Femur (tissue), 1 donor: ENCODE measurements around the gene KIRREL3.

Experiments
- DNase-seq: peaks from one replicate; pipeline ENCODE4 v3.0.0-alpha.2; 2017

KIRREL3 gene

GRCh38 chr11:126658306-126659056 is 342.1 kb downstream of the KIRREL3 start:
- no peak for DNase-seq

DNA sequence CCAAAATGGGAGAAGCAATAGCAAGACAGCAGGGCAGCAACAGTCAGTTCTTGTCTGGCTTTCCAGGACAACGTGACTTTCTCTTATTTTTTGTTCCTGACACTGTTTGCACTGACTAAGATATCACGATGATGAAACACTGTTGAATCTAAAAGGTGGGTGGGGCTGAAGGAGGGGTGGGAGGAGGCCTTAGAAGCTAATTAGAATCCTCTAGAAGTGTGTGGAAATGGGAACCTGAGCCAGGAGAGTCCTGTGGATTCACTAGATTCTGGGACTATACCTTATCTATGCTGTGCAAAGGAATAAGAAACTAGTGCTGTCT is 344.8 kb downstream of the KIRREL3 start:
- DNase-seq = no peak

GRCh38 chr11:126654886-126655806 is 345.4 kb downstream of the KIRREL3 start:
- no peak for DNase-seq

DNA sequence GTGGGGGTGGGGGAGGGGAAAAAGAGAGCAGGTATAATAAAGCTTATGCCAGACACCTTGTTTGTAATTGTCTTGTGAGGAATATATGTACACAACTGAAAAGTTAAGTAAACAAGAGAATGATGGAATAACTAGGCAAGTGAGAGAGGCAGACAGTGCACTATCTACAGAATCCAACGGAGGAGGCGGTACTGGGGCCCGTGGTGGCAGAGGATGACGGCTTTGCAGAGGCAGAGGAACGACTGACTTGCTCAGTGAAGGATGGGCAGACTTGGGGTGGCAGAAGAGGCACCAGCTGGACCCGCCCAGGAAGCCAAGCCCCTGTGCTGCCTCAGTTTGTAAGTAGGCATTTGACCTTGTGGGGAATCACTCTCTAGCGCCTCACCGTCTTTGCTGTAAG is 347.5 kb downstream of the KIRREL3 start:
- no peak for DNase-seq

- DNase-seq = no peak
Measured at GRCh38 chr11:126647735-126648134, 352.8 kb downstream of the KIRREL3 start.

DNA sequence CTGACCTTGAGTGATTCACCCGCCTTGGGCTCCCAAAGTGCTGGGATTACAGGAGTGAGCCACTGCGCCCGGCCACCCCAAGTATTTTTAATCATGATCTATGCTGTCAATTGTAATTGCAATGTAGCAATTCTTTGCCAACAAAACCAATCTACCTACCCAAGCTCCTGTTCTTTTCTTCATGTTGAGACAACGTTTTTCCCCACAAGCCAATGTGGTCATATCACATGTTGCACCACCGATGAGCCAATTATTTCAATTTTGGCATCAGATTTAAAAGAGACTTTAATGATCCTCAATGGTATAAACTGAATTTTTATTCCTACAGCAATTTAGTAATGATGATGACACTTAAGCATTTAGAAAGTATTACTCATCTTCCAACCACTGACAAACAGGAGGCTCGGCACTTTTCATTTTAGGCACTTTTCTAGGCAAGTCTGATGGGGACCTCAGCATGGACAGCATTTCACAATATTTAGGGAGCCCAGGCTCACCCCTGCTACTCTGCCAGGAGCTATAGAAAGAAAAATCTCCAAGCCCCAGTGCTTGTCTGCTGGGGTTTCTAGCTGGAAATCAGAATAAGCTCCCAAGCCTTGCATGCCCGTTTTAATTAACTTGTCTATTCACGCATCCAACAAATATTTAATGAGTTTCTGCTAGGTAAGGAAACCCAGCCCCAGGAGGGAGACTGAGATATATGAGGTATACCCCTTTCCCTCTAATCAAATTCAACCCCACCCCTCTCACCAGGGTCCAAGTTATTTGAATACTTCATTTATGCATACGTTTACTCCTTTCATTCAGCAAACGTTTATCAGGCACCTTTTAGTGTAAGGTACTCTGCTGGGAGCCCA is 353.6 kb downstream of the KIRREL3 start:
- DNase-seq = no peak

DNA sequence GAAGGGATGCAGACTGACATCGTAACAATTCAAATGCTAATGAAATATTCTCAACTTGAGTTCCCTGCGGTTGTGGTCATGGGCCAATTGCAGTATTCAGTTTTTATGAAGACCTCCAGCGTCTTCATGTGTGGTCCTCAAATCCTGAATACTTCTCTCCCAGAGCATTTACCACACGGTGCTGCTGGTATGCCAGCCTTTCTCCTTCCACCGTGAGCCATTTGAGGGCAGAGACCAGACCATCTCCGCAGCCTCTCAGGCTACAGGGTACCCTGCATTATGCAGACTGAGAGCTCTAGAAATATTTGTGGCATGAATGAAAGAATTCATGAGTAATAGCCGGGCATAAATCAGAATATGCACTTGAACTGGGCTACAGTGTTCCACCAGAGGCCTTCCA is 355.4 kb downstream of the KIRREL3 start:
- no peak for DNase-seq

DNA sequence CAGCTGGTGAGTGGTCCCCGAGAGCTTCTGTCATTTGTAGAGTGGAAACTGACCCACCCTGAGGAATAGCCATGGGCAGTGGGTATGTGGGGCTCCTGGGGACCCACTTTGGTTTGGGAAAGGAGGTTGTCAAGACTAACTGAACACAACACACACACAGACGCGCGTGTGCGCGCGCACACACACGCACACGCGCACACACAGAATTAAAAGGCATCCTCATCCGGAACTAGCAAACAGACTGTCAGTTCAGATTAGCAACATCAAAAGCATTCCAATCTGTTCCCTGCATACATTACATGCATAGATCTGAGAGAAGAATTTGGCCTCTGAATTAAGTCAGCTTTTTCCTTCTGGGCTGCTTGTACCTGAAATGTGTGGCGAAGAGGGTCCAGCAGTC is 360.4 kb downstream of the KIRREL3 start:
- no peak for DNase-seq

GRCh38 chr11:126639692-126640091 is 360.9 kb downstream of the KIRREL3 start:
- no peak for DNase-seq

DNA sequence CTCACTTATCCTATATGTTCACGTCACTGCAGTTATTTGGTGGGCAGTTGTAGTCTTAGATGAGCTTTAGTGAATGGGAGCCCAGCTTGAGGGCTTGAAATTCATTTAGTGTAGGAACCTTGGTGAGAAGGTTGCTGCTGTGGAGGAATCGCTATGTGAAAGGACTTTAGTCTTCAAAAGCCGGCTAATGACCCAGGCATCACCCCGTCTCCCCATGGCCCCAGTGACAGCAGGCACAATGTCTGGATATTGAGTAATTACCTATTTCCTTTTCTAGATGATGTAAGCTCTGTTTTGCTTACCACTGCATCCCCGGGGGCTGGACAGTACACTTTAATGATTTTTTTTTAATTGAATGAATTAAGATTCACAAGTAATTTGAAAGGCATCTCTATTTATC is 361.9 kb downstream of the KIRREL3 start:
- no peak for DNase-seq

- DNase-seq = no peak
Measured at GRCh38 chr11:126637795-126638175, 362.8 kb downstream of the KIRREL3 start.

DNA sequence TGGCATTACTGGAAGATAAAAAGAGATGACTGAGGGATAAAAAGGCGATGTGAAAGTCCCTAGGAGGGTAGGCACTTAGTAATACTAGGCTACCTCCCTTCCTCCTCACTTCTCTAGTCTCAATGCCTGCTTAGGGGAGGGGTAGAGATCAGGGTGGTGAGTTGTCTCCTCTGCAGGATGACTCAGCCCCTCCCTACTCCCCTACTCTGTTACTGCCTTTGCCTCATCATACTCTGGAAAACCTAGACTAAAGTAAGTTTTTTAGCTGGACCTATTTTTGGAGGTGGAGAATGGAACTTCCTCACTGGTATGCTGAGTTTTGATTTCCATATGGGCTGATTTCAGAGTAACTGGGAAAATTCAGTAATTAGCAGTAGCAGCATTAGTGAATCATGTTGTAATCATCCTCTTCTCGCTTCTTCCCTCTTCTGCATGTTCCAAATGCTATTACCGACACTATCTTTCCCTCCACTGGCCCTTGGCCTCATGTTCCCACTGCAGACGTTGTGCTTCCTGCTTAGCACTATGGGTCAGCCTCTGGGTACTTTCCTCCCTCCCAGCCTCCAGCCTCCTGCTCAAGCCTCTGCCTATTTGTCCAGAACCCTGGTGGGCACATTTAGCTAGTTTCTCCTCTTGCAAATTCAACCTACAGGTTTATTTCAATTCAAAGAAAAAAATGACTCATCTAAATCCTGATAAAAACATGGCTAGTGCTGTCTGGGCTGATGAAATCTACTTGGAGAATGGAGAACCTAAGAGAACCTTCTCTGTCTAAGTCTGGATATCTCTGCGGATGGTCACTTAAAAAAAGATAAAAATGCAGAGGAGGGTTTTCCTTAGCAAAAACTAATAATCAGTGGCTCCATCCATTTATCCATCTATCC is 363.4 kb downstream of the KIRREL3 start:
- no peak for DNase-seq

DNA sequence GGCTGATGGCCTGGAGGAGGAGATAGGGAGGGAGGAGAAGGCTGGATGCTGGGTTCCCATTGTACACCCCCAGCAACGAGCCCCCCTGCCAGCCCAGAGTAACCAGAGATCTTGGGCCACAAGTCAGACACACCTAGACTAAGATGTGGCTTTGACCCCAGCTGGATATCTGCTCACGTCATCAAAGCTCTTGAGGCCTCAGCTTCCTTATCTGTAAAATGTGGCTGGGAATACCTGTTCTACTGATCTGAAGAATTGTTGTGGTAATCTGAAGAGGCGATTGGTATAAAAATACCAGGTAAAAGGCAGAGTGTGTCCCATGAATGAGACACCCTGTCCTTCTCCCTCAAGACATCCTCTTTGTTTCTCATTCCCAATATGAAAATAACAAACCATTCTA is 365.1 kb downstream of the KIRREL3 start:
- no peak for DNase-seq

GRCh38 chr11:126634963-126635362 is 365.6 kb downstream of the KIRREL3 start:
- DNase-seq = no peak

DNA sequence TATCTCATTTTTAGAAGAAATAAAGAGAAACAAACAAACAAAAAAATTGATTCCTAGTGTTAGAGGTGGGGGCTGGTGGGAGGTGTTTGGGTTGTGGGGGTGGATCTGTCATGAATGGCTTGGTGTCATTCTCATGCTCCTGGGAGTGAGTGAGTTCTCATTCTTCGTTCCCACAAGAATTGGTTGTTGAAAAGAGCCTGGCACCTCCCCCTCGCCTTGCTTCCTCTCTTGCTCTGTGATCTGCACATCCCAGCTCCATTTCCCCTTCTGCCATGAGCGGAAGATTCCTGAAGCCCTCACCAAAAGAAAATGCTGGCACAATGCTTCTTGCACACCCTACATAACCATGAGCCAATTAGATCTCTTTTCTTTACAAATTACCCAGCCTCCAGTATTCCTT is 367.2 kb downstream of the KIRREL3 start:
- no peak for DNase-seq

DNA sequence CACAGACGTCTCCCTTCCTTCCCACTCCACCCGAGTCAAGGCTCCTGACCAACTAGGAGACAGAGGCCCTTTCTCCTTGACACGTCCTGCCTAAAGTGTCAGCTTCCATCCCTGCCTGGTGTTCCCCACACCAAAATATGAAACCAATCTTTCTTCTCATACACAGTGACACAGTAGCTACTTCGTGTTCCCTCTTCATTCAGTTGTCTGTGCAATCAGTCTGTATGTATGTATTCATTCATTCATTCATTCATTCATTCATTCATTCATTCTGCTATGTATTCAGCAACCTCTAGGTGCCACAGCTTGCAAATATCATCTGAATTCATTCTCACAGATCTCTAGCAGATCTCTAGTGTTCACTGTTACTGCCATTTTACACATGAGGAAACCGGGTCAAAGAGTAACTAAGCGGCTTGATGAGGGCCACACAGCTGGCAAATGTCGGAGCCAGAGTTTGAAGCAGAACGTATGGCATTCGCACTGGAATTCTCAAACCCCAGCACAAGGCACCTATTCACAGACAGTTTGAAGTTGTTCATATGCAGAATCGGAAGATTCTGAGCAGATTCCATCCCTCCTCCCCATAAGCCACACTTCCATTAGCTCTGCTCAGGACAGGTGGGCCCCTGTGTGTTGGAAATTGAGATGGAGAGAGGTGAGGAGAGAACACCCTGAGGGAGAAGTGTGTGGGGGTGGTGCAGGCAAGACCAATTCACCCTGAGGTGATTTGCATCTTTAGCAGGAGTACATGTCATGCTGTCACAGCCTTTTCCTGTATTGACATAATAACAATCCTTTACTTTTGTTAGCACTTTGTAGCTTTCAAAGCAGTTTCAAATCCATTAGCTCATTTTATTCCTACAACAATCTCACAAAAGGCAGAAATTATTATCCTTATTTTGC is 369.4 kb downstream of the KIRREL3 start:
- DNase-seq = no peak

GRCh38 chr11:126630488-126630887 is 370.1 kb downstream of the KIRREL3 start:
- DNase-seq = no peak

GRCh38 chr11:126628790-126629621 is 371.6 kb downstream of the KIRREL3 start:
- peak; percentile 70 for DNase-seq

DNA sequence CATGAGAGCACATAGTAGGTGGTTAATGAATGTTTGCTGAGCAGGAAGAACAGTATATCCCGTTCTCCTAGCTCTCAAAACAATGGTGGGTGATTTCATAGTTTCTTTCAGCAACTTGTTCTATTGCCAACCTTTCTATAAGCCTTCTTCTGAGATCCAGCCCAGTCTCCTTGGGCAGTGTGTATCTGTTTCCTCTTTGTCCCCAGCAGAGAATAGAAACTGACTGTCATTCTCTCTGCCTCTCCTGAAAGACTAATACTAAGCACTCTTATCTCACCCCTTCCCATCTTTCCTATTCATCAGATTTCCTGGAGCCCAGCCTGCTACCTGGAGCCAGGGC is 372.1 kb downstream of the KIRREL3 start:
- DNase-seq = no peak

GRCh38 chr11:126627421-126627820 is 373.1 kb downstream of the KIRREL3 start:
- DNase-seq = no peak
